Adipocyte (in vitro differentiated cells): ENCODE results near the gene FBLN7.
"Not testable (repeated sequence)": the region's sequence is repeated elsewhere in the genome, so short reads cannot be mapped to it uniquely, and the experiment has no call there.

Experiments
- DNase-seq: peaks from one replicate; pipeline ENCODE4 v3.0.0-alpha.2; 2015; ENCODE audit warnings: low read depth
- H3K27me3 ChIP-seq: replicated peaks from 2 replicates; pipeline ENCODE4 v1.7.0; 2013; ENCODE audit warnings: mild to moderate bottlenecking, low read length, moderate library complexity; ENCODE audit not compliant: control insufficient read depth, insufficient read depth
- H3K36me3 ChIP-seq: 2 replicates; pipeline ENCODE4 v1.7.0; 2013; ENCODE audit warnings: low read length, mild to moderate bottlenecking, moderate library complexity; ENCODE audit not compliant: control insufficient read depth, insufficient read depth, severe bottlenecking
- H3K4me1 ChIP-seq: 2 replicates; pipeline ENCODE4 v1.7.0; 2013; ENCODE audit warnings: mild to moderate bottlenecking, low read length, moderate library complexity; ENCODE audit not compliant: control insufficient read depth, insufficient read depth
- H3K4me3 ChIP-seq: 2 replicates; pipeline ENCODE4 v1.7.0; 2013; ENCODE audit warnings: mild to moderate bottlenecking, low read length, moderate library complexity
- H3K9ac ChIP-seq: 2 replicates; pipeline ENCODE4 v1.7.0; 2013; ENCODE audit warnings: mild to moderate bottlenecking, low read length, moderate library complexity
- H3K9me3 ChIP-seq: 2 replicates; pipeline ENCODE4 v1.7.0; 2013; ENCODE audit warnings: mild to moderate bottlenecking, low read length, moderate library complexity; ENCODE audit not compliant: control insufficient read depth

Gene FBLN7

DNA sequence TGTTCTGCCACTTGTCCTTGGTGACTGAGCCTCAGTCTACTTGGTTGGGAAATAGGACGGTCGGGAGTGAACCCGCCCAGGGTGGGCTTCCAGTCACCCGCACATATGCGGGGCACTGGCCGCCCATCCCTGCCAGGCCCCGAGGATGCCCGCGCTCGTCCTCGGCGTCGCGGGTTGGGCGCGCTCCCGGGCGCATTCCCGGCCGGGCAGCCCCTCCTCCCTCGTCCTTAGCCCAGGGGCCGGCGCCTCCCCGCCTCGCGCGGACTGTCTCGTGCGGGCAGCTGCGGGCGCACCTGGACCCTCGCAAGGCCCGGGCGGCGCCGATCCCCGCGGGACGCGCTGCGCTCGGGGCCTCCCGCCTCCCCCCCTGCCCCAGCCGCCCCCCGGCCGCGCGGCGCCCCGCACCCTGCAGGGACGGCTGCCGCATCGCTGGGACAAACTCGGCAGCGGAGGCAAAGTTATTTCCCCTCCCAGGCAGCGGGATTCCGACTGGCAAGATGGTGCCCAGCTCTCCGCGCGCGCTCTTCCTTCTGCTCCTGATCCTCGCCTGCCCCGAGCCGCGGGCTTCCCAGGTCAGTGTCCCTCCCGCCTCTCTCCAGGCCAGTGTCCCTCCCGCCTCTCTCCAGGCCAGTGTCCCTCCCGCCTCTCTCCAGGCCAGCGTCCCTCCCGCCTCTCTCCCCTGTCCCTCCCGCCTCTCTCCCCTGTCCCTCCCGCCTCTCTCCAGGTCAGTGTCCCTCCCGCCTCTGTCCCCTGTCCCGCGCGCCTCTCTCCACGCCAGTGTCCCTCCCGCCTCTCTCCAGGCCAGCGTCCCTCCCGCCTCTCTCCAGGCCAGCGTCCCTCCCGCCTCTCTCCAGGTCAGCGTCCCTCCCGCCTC lies at the start of gene FBLN7:
TSS of gene FBLN7 (plus strand) at position 227 of the 874 bp plus-strand sequence. CDS start at position 498, 271 bp downstream.
- peaks cover 2% of the 10 kb centered on the region for H3K4me1 ChIP-seq
- no peaks in the 10 kb centered on the region for H3K36me3 ChIP-seq
- no peaks in the 10 kb centered on the region for H3K27me3 ChIP-seq
- H3K9ac ChIP-seq = peak within 1 kb of the TSS; percentile 46
- DNase-seq = peak; percentile 67
- no peaks in the 10 kb centered on the region for H3K9me3 ChIP-seq
- H3K4me3 ChIP-seq = peak within 1 kb of the TSS; percentile 80

- Histone ChIP-seq H3K4me3 (no peak overlapping the region), H3K27me3 (no peaks in the 10 kb centered on the region), H3K9me3 (no peaks in the 10 kb centered on the region), H3K9ac (no peak overlapping the region), H3K36me3 (peaks cover 54% of the 10 kb centered on the region), H3K4me1 (peaks cover 51% of the 10 kb centered on the region)
- no peak for DNase-seq
Observed at GRCh38 chr2:112089375-112089774, 48.8 kb upstream of the FBLN7 start.

DNA sequence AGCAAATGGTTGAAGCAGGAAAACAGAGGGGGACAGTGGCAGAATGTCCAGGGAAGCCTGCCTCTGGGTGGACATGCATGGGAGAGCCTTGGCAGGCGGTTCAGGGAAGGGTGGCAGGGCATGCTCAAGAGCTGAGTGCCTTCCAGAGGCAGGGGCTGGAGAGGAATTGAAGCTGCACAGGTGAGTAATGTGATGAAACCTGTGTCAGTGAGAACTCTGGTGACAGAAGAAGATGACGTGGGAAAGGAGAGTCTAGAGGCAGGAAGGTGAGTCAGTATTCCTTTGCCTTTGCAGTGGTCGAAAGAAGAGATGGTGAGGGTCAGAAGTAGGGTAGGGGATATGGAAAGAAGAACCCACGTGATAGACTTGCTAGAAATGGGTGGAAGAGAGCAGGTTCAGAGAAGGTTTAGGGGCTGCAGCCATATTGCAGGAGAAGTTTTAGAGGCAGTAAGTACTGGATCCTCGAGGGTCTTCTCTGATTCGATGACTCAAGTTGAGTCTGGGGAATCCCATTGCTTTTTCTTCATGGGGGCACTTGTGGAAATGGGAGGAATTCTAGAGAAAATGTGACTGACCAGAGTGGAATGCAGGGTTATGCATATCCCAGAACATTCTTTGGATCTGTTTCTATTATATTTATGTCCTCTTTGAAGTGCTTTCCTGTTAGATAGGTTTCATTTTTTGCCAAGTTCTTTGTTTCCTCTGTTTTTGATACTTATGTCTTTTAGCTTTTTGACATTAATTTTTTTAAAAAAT lies 45.7 kb upstream of the FBLN7 start:
- Histone ChIP-seq H3K36me3 (peaks cover 37% of the 10 kb centered on the region), H3K4me3 (peak overlapping the region; percentile 35), H3K9me3 (no peaks in the 10 kb centered on the region), H3K9ac (peak overlapping the region; percentile 52), H3K27me3 (no peaks in the 10 kb centered on the region), H3K4me1 (peaks cover 46% of the 10 kb centered on the region)
- peak; percentile 69 for DNase-seq

DNA sequence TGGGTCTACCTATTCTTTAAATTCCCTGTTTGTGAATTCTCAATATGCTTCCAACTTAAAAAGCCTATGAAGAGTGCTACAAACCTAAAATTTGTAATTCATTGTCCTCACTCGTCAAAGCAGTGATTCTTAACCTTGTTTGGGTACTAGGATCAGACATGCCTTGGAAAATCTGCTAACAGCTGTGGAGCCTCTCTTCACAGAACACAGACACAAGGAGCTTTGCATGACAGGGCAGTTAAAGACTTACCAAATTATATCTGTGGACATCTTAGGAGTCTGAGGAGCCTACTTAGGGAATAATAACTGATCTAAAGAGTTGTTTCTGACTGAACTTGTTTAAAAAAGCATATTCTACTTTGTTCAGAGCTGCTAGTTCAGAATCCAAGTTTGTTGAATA lies 45.0 kb upstream of the FBLN7 start:
- Histone ChIP-seq H3K4me1 (peaks cover 46% of the 10 kb centered on the region), H3K27me3 (no peaks in the 10 kb centered on the region), H3K36me3 (peaks cover 36% of the 10 kb centered on the region), H3K4me3 (peak overlapping the region; percentile 35), H3K9ac (peak overlapping the region; percentile 52), H3K9me3 (no peaks in the 10 kb centered on the region)
- DNase-seq = peak; percentile 43

DNA sequence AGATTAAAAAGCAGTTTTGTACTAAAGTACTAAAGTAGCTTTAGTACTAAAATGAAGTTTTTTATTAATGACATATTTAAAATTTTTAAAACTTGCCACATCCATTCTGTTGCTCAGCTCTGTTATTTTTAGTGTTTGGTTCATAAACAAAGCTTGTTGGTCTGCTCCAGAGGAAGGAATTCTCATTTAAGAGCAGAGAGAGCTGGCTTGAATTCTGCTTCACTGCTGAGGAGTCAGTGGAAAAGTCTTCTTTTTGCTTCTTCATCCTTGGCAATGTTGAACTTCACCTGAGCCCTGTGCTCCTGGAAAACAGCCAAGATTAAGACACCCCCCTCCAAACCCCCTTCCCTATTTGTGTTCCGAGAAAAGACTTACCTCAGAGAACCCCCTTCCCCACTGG lies 42.5 kb upstream of the FBLN7 start:
- DNase-seq = peak; percentile 35
- no peaks in the 10 kb centered on the region for H3K27me3 ChIP-seq
- H3K9me3 ChIP-seq = peaks cover 4% of the 10 kb centered on the region
- peak overlapping the region; percentile 10 for H3K4me3 ChIP-seq
- peaks cover 37% of the 10 kb centered on the region for H3K36me3 ChIP-seq
- H3K9ac ChIP-seq = peak overlapping the region; percentile 51
- H3K4me1 ChIP-seq = peaks cover 46% of the 10 kb centered on the region

GRCh38 chr2:112096098-112096497 lies 42.1 kb upstream of the FBLN7 start:
- Histone ChIP-seq H3K27me3 (no peaks in the 10 kb centered on the region), H3K4me3 (peak overlapping the region; percentile 10), H3K4me1 (peaks cover 46% of the 10 kb centered on the region), H3K36me3 (peaks cover 39% of the 10 kb centered on the region), H3K9me3 (peaks cover 4% of the 10 kb centered on the region), H3K9ac (peak overlapping the region; percentile 51)
- DNase-seq = peak; percentile 13

- Histone ChIP-seq H3K9me3 (peaks cover 19% of the 10 kb centered on the region), H3K4me3 (no peak overlapping the region), H3K36me3 (peaks cover 91% of the 10 kb centered on the region), H3K9ac (no peak overlapping the region), H3K4me1 (peaks cover 8% of the 10 kb centered on the region), H3K27me3 (no peaks in the 10 kb centered on the region)
- DNase-seq = no peak
Observed at GRCh38 chr2:112108178-112108832, 29.9 kb upstream of the FBLN7 start.

DNA sequence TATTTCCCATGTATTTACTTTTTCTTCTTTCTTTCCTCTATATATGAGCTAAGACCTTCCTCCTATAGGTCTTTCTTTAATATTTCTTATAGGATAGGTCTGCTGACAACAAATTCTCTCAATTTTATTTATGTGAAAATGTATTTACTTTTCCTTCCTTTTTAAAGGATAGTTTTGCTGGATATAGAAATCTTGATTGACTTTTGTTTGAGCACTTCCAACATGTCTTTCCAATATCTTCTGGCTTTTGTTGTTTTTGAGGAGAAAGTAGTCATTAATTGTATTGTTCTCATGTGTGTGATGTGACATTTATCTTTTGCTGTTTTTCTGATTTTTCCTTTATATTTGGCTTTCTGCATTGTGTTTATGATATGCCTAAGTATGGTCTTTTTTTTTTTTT lies 28.9 kb upstream of the FBLN7 start:
- H3K9ac ChIP-seq = no peak overlapping the region
- no peak overlapping the region for H3K4me3 ChIP-seq
- DNase-seq = no peak
- peaks cover 8% of the 10 kb centered on the region for H3K4me1 ChIP-seq
- no peaks in the 10 kb centered on the region for H3K27me3 ChIP-seq
- H3K9me3 ChIP-seq = peaks cover 19% of the 10 kb centered on the region
- H3K36me3 ChIP-seq = peaks cover 83% of the 10 kb centered on the region

- DNase-seq = peak; percentile 13
- Histone ChIP-seq H3K27me3 (no peaks in the 10 kb centered on the region), H3K36me3 (peaks cover 75% of the 10 kb centered on the region), H3K9me3 (peaks cover 19% of the 10 kb centered on the region), H3K4me1 (no peaks in the 10 kb centered on the region), H3K4me3 (no peak overlapping the region), H3K9ac (no peak overlapping the region)
Observed at GRCh38 chr2:112110966-112111365, 27.2 kb upstream of the FBLN7 start.

GRCh38 chr2:112113354-112113753 lies 24.8 kb upstream of the FBLN7 start:
- peaks cover 19% of the 10 kb centered on the region for H3K9me3 ChIP-seq
- H3K4me1 ChIP-seq, H3K9ac ChIP-seq, DNase-seq, H3K4me3 ChIP-seq, H3K27me3 ChIP-seq: not testable (repeated sequence)
- H3K36me3 ChIP-seq = peaks cover 78% of the 10 kb centered on the region

- H3K9me3 ChIP-seq = no peaks in the 10 kb centered on the region
- no peak overlapping the region for H3K4me3 ChIP-seq
- DNase-seq = no peak
- no peak overlapping the region for H3K9ac ChIP-seq
- H3K36me3 ChIP-seq = peaks cover 45% of the 10 kb centered on the region
- peaks cover 7% of the 10 kb centered on the region for H3K4me1 ChIP-seq
- H3K27me3 ChIP-seq = no peaks in the 10 kb centered on the region
Observed at GRCh38 chr2:112118148-112118547, 20.0 kb upstream of the FBLN7 start.
